ENCODE measurements around the gene SLC26A8.
"Not testable (repeated sequence)": the region's sequence is repeated elsewhere in the genome, so short reads cannot be mapped to it uniquely, and the experiment has no call there.

Gene SLC26A8

DNA sequence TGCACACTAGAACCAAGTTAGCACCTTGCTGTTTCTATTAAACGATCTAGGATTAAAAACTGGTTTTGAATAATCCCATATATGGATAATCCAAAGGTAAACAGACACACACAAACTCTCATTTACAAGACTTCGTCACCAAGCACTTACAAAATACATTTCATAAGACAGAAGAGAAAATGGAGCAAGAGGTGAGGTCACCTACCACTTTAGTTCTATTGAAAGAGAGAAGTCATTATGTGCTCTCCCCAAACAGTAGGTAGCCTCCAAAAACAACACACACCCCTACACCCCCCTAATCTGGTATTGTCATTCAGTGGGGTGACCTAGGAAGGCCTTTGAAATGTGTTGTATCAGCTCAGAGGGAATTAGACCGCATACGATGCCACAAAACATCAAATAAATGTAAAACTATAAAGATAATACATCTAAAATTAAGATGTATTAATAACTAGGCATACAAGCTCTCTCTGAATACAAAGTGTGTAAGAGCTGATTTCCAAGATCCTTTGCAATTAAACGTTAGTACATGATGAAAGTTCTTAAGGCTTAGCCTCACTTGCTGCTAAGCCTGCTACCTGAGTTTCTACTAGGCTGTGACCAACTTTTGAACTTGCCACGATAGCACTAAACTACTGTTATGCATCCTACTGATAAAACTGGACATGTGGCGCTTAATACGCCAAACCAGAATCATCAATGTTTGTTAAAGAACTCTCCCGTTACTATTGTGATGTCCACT lies 105.2 kb downstream of the SLC26A8 start:
- peaks cover 37% of the 10 kb centered on the region for H3K36me3 Mint-ChIP-seq (ENCODE audit: low read depth)
- H3K4me1 Mint-ChIP-seq (ENCODE audit: low read depth), result peaks cover 40% of the 10 kb centered on the region
- no peaks in the 10 kb centered on the region for H3K27me3 Mint-ChIP-seq (ENCODE audit: low read depth)

DNA sequence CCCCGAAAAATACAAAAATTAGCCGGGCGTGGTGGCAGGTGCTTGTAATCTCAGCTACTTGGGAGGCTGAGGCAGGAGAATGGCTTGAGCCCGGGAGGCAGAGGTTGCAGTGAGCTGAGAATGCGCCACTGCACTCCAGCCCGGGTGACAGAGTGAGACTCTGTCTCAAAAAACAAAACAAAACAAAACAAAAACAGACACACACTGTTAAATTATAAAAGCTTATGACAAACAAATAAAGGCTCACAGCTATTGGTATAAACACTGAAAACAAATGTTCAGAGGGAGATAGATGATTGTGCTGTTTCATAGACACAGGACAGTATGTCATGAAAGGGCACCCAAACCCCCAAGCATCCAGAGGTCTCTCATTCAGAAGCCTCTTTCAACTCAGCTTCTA lies 107.5 kb downstream of the SLC26A8 start:
- H3K36me3 Mint-ChIP-seq (ENCODE audit: low read depth), result peaks cover 58% of the 10 kb centered on the region
- not testable (repeated sequence) for DNase-seq (ENCODE audit: low spot score); H3K27me3 Mint-ChIP-seq (ENCODE audit: low read depth); H3K9me3 Mint-ChIP-seq; H3K27ac Mint-ChIP-seq
- peaks cover 31% of the 10 kb centered on the region for H3K4me1 Mint-ChIP-seq (ENCODE audit: low read depth)
- H3K4me3 Mint-ChIP-seq, result peak overlapping the region; percentile 59

More for the DNA sequence above, 105.2 kb downstream of the SLC26A8 start:
- peak; percentile 14 for DNase-seq (ENCODE audit: low spot score)
- no peaks in the 10 kb centered on the region for H3K9me3 Mint-ChIP-seq
- peak overlapping the region; percentile 94 for H3K27ac Mint-ChIP-seq
- peak overlapping the region; percentile 99 for H3K4me3 Mint-ChIP-seq

DNA sequence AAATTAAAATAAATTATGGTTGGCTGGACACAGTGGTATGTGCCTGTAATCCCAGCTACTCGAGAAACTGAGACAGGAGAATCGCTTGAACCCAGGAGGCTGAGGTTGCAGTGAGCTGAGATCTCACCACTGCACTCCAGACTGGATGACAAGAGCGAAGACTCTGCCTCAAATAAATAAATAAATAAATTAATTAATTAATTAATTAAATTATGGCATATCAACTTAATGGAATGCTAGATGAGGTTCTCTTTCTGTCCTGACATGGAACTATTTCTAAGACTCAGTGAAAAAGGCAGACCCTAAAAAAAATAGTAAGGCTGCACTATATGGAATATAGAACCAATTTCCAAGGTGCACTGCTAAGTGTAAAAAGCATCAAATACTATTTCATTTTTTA lies 108.4 kb downstream of the SLC26A8 start:
- Mint-ChIP-seq H3K9me3 (peaks cover 2% of the 10 kb centered on the region), H3K27ac (no peak overlapping the region), H3K27me3 (ENCODE audit: low read depth) (no peaks in the 10 kb centered on the region), H3K36me3 (ENCODE audit: low read depth) (peaks cover 66% of the 10 kb centered on the region), H3K4me3 (no peak overlapping the region), H3K4me1 (ENCODE audit: low read depth) (peaks cover 27% of the 10 kb centered on the region)
- no peak for DNase-seq (ENCODE audit: low spot score)

DNA sequence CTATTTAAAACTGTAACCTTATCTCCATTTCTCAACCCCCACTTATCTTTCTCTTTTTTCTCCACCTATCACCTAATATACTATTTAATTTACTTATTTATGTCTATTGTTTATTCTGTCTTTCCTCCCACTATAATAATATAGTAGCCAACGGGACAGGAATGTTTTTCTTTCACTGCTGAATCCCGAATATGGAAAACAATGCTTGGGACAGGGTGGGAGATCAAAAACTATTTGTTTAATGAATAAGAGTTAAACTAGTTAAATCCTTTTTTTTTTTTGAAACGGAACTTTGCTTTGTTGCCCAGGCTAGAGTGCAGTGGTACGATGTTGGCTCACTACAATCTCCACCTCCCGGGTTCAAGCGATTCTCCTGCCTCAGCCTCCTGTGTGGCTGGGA lies 109.9 kb downstream of the SLC26A8 start:
- Mint-ChIP-seq H3K4me3 (no peak overlapping the region), H3K36me3 (ENCODE audit: low read depth) (peaks cover 73% of the 10 kb centered on the region), H3K27ac (no peak overlapping the region), H3K9me3 (peaks cover 15% of the 10 kb centered on the region), H3K27me3 (ENCODE audit: low read depth) (no peaks in the 10 kb centered on the region), H3K4me1 (ENCODE audit: low read depth) (peaks cover 25% of the 10 kb centered on the region)
- DNase-seq (ENCODE audit: low spot score), result no peak

DNA sequence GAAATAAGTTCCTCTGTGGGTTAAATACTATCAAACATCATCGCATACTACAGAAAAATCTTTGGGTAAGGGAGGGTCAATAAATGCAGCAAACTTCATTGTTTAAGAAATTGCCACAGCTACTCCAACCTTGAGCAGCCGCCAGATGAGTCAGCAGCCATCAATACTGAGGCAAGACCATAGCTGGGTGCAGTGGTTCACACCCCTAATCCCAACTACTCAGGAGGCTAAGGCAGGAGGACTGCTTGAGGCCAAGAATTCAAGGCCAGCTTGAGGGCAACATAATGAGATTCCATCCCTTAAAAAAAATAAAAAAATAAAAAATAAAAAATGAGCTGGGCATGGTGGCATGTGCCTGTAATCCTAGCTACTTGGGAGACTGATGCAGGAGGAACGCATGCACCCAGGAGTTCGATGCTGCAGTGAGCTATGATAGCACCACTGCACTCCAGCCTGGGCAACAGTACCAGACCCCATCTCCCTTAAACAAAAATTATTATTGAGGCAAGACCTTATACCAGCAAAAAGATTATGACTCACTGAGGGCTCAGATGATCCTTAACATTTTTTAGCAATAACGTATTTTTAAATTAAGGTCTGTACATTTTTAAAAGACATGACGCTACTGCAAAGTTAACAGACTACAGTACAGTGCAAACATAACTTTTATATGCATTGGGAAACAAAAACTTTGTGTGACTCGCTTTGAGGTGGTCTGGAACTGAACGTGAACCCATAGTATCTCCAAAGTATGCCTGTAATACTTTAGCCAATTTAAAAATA lies 112.4 kb downstream of the SLC26A8 start:
- no peak overlapping the region for H3K4me3 Mint-ChIP-seq
- H3K4me1 Mint-ChIP-seq (ENCODE audit: low read depth), result peaks cover 6% of the 10 kb centered on the region
- H3K9me3 Mint-ChIP-seq, result peaks cover 33% of the 10 kb centered on the region
- no peak for DNase-seq (ENCODE audit: low spot score)
- no peak overlapping the region for H3K27ac Mint-ChIP-seq
- peaks cover 78% of the 10 kb centered on the region for H3K36me3 Mint-ChIP-seq (ENCODE audit: low read depth)
- no peaks in the 10 kb centered on the region for H3K27me3 Mint-ChIP-seq (ENCODE audit: low read depth)

DNA sequence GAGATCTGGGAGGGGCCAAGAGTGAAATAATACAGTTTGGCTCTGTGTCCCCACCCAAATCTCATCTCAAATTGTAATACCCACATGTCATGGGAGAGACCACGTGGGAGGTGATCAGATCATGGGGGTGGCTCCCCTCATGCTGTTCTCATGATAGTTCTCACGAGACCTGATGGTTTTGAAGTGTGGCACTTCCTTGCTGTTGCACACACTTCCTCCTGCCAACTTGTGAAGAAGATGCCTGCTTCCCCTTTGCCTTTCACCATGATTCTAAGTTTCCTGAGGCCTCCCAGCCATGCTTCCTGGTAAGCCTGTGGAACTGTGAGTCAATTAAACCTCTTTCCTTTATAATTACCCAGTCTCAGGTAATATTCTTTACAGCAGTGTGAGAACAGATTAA lies 114.9 kb downstream of the SLC26A8 start:
- H3K27me3 Mint-ChIP-seq (ENCODE audit: low read depth); H3K27ac Mint-ChIP-seq; DNase-seq (ENCODE audit: low spot score); H3K4me3 Mint-ChIP-seq: not testable (repeated sequence)
- Mint-ChIP-seq H3K9me3 (peaks cover 33% of the 10 kb centered on the region), H3K4me1 (ENCODE audit: low read depth) (peaks cover 12% of the 10 kb centered on the region), H3K36me3 (ENCODE audit: low read depth) (peaks cover 80% of the 10 kb centered on the region)

DNA sequence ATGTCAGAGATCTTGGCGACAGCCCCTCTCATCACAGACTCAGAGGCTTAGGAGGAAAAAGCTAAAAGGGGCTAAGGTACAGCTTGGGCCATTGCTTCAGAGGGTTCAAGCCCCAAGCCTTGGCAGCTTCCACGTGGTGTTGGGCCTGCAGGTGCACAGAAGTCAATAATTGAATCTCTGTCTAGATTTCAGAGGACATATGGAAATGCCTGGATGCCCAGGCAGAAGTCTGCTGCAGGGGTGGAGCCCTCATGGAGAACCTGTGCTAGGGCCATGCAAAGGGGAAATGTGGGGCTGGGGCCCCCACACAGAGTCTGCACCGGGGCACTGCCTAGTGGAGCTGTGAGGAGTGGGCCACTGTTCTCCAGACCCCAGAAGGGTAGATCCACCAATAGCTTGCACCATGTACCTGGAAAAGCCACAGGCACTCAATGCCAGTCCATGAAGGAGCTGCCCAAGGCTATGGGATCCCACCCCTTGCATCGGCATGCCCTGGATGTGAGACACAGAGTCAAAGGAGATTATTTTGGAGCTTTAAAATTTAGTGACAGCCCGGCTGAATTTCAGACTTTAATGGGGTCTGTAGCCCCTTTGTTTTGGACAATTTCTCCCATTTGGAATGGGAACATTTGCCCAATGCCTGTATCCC lies 115.6 kb downstream of the SLC26A8 start:
- H3K27ac Mint-ChIP-seq; H3K4me3 Mint-ChIP-seq; DNase-seq (ENCODE audit: low spot score); H3K27me3 Mint-ChIP-seq (ENCODE audit: low read depth): not testable (repeated sequence)
- H3K4me1 Mint-ChIP-seq (ENCODE audit: low read depth), result peaks cover 10% of the 10 kb centered on the region
- peaks cover 77% of the 10 kb centered on the region for H3K36me3 Mint-ChIP-seq (ENCODE audit: low read depth)
- peaks cover 33% of the 10 kb centered on the region for H3K9me3 Mint-ChIP-seq

DNA sequence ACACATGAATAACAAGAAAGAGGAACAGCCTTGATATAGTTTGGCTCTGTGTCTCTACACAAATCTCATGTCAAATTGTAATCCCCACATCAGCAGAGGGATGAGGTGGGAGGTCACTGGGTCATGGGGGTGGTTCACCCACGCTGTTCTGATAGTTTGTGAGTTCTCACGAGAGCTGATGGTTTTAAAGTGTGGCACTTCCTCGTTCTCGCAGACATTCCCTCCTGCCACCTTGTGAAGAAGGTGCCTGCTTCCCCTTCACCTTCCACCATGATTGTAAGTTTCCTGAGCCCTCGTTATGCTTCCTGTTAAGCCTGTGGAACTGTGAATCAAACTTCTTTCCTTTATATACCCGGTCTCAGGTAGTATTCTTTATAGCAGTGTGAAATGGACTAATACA lies 116.7 kb downstream of the SLC26A8 start:
- Mint-ChIP-seq H3K36me3 (ENCODE audit: low read depth) (peaks cover 69% of the 10 kb centered on the region), H3K4me1 (ENCODE audit: low read depth) (peaks cover 10% of the 10 kb centered on the region), H3K27me3 (ENCODE audit: low read depth) (no peaks in the 10 kb centered on the region), H3K27ac (no peak overlapping the region), H3K9me3 (peaks cover 33% of the 10 kb centered on the region), H3K4me3 (no peak overlapping the region)
- no peak for DNase-seq (ENCODE audit: low spot score)

DNA sequence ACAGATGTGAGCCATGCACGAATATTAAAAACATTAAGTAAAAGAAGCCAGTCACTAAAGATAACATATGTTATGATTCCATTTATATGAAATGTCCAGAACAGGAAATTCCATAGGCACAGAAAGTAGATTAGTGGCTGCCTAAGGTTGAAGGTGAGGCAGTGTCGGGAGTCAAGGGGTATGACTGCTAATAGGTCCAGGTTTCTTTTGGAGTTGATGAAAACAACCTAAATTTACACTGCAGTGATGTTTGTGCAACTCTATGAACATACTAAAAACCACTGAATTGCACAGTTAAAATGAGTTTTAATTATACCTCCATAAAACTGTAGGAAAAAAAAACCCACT lies 118.0 kb downstream of the SLC26A8 start:
- H3K27me3 Mint-ChIP-seq (ENCODE audit: low read depth), result no peaks in the 10 kb centered on the region
- DNase-seq (ENCODE audit: low spot score), result no peak
- peaks cover 9% of the 10 kb centered on the region for H3K4me1 Mint-ChIP-seq (ENCODE audit: low read depth)
- H3K36me3 Mint-ChIP-seq (ENCODE audit: low read depth), result peaks cover 61% of the 10 kb centered on the region
- no peak overlapping the region for H3K4me3 Mint-ChIP-seq
- peaks cover 33% of the 10 kb centered on the region for H3K9me3 Mint-ChIP-seq
- H3K27ac Mint-ChIP-seq, result no peak overlapping the region

DNA sequence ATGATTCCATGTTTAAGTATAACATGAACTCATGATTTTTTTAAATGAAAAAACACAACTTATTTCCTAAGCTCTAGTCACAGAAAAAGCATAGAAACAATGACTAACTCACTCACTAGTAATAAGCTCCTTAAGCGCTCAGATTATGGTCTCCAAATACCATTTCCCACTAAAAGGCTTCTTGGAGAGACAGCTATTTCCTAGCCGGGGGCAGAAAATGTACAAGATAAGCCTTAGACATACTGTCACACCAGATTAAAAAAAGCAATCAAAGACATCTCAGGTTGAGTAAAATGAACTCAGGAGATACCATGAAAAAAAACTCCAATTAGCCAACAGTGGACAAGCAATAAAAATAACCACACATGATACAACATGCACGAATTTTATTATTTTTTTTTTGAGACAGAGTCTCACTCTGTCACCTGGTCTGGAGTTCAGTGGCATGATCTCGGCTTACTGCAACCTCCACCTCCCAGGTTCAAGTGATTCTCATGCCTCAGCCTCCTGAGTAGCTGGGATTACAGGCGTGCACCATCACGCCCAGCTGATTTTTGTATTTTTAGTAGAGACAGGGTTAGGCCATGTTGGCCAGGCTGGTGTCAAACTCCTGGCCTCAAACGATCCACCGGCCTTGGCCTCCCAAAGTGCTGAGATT lies 118.5 kb downstream of the SLC26A8 start:
- H3K4me3 Mint-ChIP-seq, result no peak overlapping the region
- no peaks in the 10 kb centered on the region for H3K27me3 Mint-ChIP-seq (ENCODE audit: low read depth)
- peaks cover 60% of the 10 kb centered on the region for H3K36me3 Mint-ChIP-seq (ENCODE audit: low read depth)
- peaks cover 30% of the 10 kb centered on the region for H3K9me3 Mint-ChIP-seq
- no peak overlapping the region for H3K27ac Mint-ChIP-seq
- H3K4me1 Mint-ChIP-seq (ENCODE audit: low read depth), result peaks cover 9% of the 10 kb centered on the region
- DNase-seq (ENCODE audit: low spot score), result no peak

DNA sequence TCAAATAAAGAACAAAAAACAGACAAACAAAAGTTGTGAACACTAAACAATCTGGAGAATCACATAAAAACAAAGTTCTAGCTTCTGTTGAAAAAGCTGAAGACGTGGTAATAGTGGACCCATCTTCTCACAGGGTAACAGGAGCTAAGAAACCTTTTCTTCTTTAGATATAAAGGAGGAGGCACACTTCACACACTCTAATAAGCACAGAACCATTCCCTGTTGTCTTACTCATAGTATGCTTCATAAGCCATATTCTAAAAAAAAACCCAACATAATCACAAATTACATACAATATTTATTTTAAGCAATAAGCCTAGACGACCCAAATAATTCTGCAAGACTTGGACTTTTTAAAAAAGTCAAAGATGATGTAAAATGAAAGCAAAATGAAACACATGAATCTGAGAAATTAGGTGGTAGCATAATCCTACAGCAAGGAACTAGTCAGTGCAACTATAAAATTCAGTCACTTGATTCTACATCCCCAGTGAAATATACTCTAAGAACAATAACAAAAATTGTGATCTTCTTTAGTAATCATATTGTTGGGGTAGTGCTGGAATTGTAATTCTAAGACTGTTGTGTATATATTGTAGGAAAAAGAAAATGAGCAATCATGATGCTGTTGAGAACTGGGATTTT lies 119.2 kb downstream of the SLC26A8 start:
- Mint-ChIP-seq H3K27ac (no peak overlapping the region), H3K9me3 (peaks cover 22% of the 10 kb centered on the region), H3K36me3 (ENCODE audit: low read depth) (peaks cover 59% of the 10 kb centered on the region), H3K4me1 (ENCODE audit: low read depth) (peaks cover 9% of the 10 kb centered on the region), H3K27me3 (ENCODE audit: low read depth) (no peaks in the 10 kb centered on the region), H3K4me3 (no peak overlapping the region)
- no peak for DNase-seq (ENCODE audit: low spot score)

DNA sequence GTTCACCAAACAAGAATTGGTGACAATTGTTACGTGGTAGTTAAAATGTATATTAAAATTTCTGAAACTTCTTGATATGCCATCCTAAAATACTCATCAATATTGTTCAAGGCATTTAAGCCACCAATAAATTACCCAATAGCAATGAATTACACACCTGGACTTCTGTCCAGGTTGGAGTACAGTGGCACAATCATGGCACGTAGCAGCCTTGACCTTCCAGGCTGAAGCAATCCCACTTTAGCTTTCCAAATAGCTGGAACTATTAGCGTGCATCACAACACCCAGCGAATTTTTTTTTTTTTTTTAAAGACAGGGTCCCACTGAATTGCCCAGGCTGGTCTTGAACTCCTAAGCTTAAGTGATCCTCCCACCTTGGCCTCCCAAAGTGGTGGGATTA lies 120.8 kb downstream of the SLC26A8 start:
- H3K27me3 Mint-ChIP-seq (ENCODE audit: low read depth), result no peaks in the 10 kb centered on the region
- peaks cover 10% of the 10 kb centered on the region for H3K4me1 Mint-ChIP-seq (ENCODE audit: low read depth)
- DNase-seq (ENCODE audit: low spot score), result no peak
- no peak overlapping the region for H3K27ac Mint-ChIP-seq
- peaks cover 53% of the 10 kb centered on the region for H3K36me3 Mint-ChIP-seq (ENCODE audit: low read depth)
- peaks cover 9% of the 10 kb centered on the region for H3K9me3 Mint-ChIP-seq
- H3K4me3 Mint-ChIP-seq, result no peak overlapping the region

DNA sequence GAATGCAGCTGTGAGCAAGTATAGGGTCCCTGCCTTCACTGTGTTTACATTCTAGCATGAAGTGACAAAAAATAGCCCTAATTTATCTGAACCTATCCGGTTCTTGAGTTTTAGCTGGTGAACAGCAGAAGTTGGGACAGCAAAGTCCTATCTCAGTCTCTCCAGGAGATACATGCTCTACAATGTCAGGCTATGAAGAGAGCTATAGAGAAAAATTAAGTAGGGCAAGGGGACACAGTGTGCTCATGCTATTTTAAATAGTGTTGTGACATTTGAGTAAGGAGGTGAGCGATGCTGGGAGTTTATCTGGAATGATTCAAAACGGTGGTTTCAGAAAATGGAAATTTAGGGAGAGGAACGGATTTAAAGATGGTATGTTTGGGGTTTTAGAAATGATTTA lies 124.0 kb downstream of the SLC26A8 start:
- Mint-ChIP-seq H3K4me3 (no peak overlapping the region), H3K27ac (no peak overlapping the region), H3K4me1 (ENCODE audit: low read depth) (peaks cover 4% of the 10 kb centered on the region), H3K9me3 (no peaks in the 10 kb centered on the region), H3K27me3 (ENCODE audit: low read depth) (no peaks in the 10 kb centered on the region), H3K36me3 (ENCODE audit: low read depth) (peaks cover 40% of the 10 kb centered on the region)
- DNase-seq (ENCODE audit: low spot score), result no peak

All from T-helper 2 cell treated with Interferon-gamma antibody and Interleukin-4, amounts not matched to agents 5 μg/mL and 100 μg/mL, for 36 hours (primary cell).